Ascending aorta (tissue), 2 donors: ENCODE data around the gene GCAT. TPM values are rescaled to one million over a fixed set of nuclear protein-coding genes. Genes with fewer than 3 reads are reported as not detected.

Source experiments
- DNase-seq, 2 donors: peaks; one replicate each; pipeline ENCODE4 v3.0.0-alpha.2; 2019; ENCODE audit warnings: low spot score in 2 of 2
- H3K27ac ChIP-seq, 2 donors: fragments of 200-600 bp; sonication (generic); one replicate each; pipeline ENCODE4 v1.5.1; 2016 to 2017; ENCODE audit warnings: mild to moderate bottlenecking in 1 of 2
- H3K27me3 ChIP-seq: fragments of 200-600 bp; sonication (generic); one replicate; pipeline ENCODE4 v1.5.1; 2017
- H3K36me3 ChIP-seq, 2 donors: fragments of 200-600 bp; sonication (generic); one replicate each; pipeline ENCODE4 v1.5.1; 2016
- H3K4me1 ChIP-seq, 2 donors: fragments of 200-600 bp; sonication (generic); one replicate each; pipeline ENCODE4 v1.5.1; 2016 to 2017; ENCODE audit warnings: mild to moderate bottlenecking in 1 of 2
- H3K4me3 ChIP-seq, 2 donors: fragments of 200-600 bp; sonication (generic); one replicate each; pipeline ENCODE4 v1.5.1; 2016 to 2017; ENCODE audit warnings: mild to moderate bottlenecking in 1 of 2
- H3K9me3 ChIP-seq, 2 donors: fragments of 200-600 bp; sonication (generic); one replicate each; pipeline ENCODE4 v1.5.1; 2016
- CTCF ChIP-seq, 3 experiments: fragments of 200-600 bp in 2 of 3; fragments of 450-650 bp in 1 of 3; sonication (generic) in 2 of 3; IDR thresholded peaks; one replicate each; pipeline ENCODE4 v1.5.1; 2016 to 2019; ENCODE audit warnings: antibody characterized with exemption in 3 of 3, mild to moderate bottlenecking in 1 of 3, moderate library complexity in 1 of 3
- intact Hi-C: fragments of 100-400 bp; cut with DNase I; formaldehyde crosslinking; loops from one replicate; pipeline ENCODE4 v1.15.1; 2023
- total RNA-seq: library from RNA; depleted of rRNA; stranded (reverse); fragments of >200 nt; gene quantifications from one replicate; pipeline ENCODE4 v1.1.0, GENCODE V29; 2016

The GCAT gene
- total RNA-seq, 1 donor from 2014 or later: 4.5 TPM

DNA sequence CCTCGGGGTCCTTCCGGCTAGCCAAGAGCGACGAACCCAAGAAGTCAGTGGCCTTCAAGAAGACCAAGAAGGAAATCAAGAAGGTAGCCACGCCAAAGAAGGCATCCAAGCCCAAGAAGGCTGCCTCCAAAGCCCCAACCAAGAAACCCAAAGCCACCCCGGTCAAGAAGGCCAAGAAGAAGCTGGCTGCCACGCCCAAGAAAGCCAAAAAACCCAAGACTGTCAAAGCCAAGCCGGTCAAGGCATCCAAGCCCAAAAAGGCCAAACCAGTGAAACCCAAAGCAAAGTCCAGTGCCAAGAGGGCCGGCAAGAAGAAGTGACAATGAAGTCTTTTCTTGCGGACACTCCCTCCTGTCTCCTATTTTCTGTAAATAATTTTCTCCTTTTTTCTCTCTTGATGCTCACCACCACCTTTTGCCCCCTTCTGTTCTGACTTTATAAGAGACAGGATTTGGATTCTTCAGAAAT, 1.9 kb upstream of the GCAT start:
- TF ChIP-seq CTCF (IDR thresholded peaks at IDR 0.05): no peak
- H3K4me3 ChIP-seq: peak overlapping the region; percentile 67 to 72
- no peak for DNase-seq
- no peaks in the 10 kb centered on the region for H3K9me3 ChIP-seq
- no peaks in the 10 kb centered on the region for H3K36me3 ChIP-seq
- H3K27ac ChIP-seq: peak overlapping the region; percentile 83 to 89
- peaks cover 9 to 23% of the 10 kb centered on the region in 2 donors for H3K4me1 ChIP-seq
- no peaks in the 10 kb centered on the region for H3K27me3 ChIP-seq
- intact Hi-C loops: loop anchor here (2.0 kb wide), 2 partner anchors 39 to 949 kb away; partner anchors contain the start of genes ANKRD54 and SUN2

- H3K4me3 ChIP-seq: peak overlapping the region; percentile 67 to 72
- peak overlapping the region; percentile 83 to 89 for H3K27ac ChIP-seq
- H3K27me3 ChIP-seq: no peaks in the 10 kb centered on the region
- intact Hi-C loops: loop anchor here (1.0 to 2.0 kb wide), 3 partner anchors 38 to 948 kb away; partner anchors contain the start of genes ANKRD54, LGALS1 and SUN2
- H3K36me3 ChIP-seq: no peaks in the 10 kb centered on the region
- no peak for TF ChIP-seq CTCF (IDR thresholded peaks at IDR 0.05)
- DNase-seq: no peak
- no peaks in the 10 kb centered on the region for H3K9me3 ChIP-seq
- H3K4me1 ChIP-seq: peaks cover 9 to 23% of the 10 kb centered on the region in 2 donors
These were observed 1.1 kb upstream of the GCAT start for GRCh38 chr22:37806409-37807333.

- H3K27me3 ChIP-seq: no peaks in the 10 kb centered on the region
- no peaks in the 10 kb centered on the region for H3K36me3 ChIP-seq
- peaks cover 6 to 13% of the 10 kb centered on the region in 2 donors for H3K4me1 ChIP-seq
- TF ChIP-seq CTCF (IDR thresholded peaks at IDR 0.05): no peak
- no peaks in the 10 kb centered on the region for H3K9me3 ChIP-seq
- no peak for DNase-seq
- H3K4me3 ChIP-seq: peak overlapping the region; percentile 67 to 72
- intact Hi-C loops: no loop called here
- H3K27ac ChIP-seq: peak overlapping the region; percentile 47 to 63
These were observed 542 bp downstream of the GCAT start for GRCh38 chr22:37808294-37808657.

DNA sequence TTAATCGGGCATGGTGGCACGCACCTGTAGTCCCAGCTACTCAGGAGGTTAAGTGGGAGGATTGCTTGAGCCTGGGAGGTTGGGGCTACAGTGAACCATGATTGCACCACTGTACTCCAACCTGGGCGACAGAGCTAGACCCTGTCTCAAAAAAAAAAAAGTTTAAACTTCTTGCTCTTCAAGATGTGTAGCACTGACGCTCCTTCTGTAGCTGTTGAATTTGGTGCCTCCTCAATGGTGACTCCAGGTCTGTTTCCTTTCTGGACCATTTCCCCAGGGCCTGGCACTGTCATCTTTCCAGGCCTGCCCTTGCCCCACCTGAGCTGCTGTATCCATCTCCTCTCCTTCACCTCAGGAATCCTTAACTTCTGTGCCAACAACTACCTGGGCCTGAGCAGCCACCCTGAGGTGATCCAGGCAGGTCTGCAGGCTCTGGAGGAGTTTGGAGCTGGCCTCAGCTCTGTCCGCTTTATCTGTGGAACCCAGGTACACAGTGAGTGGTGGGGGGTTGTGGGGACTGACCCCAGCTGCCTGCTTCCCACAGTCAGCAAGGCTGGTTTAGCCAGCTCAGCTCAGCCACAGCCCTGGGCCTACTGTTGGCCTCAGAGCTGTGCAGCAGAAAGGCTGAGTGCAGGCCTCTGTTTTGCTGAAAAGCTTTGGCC, 2.1 kb downstream of the GCAT start:
- no peak for TF ChIP-seq CTCF (IDR thresholded peaks at IDR 0.05)
- Histone ChIP-seq H3K4me3 (no peak overlapping the region), H3K4me1 (peaks cover 6 to 10% of the 10 kb centered on the region in 2 donors), H3K36me3 (no peaks in the 10 kb centered on the region), H3K9me3 (no peaks in the 10 kb centered on the region), H3K27ac (no peak overlapping the region), H3K27me3 (no peaks in the 10 kb centered on the region)
- intact Hi-C loops: no loop called here
- DNase-seq: no peak

GRCh38 chr22:37811867-37812266, 4.1 kb downstream of the GCAT start:
- DNase-seq: no peak
- Histone ChIP-seq H3K36me3 (no peaks in the 10 kb centered on the region), H3K27ac (no peak overlapping the region), H3K27me3 (no peaks in the 10 kb centered on the region), H3K4me3 (no peak overlapping the region), H3K9me3 (no peaks in the 10 kb centered on the region), H3K4me1 (peaks cover 2 to 10% of the 10 kb centered on the region in 2 donors)
- intact Hi-C loops: no loop called here
- no peak for TF ChIP-seq CTCF (IDR thresholded peaks at IDR 0.05)
